ENCODE measurements around the gene POLD1. TPM values are rescaled to one million over a fixed set of nuclear protein-coding genes. Genes with fewer than 3 reads are reported as not detected.
"Not testable (repeated sequence)": the region's sequence is repeated elsewhere in the genome, so short reads cannot be mapped to it uniquely, and the experiment has no call there.

POLD1 gene
- 10 to 100 TPM; 12.8 to 39.5 TPM for total RNA-seq

DNA sequence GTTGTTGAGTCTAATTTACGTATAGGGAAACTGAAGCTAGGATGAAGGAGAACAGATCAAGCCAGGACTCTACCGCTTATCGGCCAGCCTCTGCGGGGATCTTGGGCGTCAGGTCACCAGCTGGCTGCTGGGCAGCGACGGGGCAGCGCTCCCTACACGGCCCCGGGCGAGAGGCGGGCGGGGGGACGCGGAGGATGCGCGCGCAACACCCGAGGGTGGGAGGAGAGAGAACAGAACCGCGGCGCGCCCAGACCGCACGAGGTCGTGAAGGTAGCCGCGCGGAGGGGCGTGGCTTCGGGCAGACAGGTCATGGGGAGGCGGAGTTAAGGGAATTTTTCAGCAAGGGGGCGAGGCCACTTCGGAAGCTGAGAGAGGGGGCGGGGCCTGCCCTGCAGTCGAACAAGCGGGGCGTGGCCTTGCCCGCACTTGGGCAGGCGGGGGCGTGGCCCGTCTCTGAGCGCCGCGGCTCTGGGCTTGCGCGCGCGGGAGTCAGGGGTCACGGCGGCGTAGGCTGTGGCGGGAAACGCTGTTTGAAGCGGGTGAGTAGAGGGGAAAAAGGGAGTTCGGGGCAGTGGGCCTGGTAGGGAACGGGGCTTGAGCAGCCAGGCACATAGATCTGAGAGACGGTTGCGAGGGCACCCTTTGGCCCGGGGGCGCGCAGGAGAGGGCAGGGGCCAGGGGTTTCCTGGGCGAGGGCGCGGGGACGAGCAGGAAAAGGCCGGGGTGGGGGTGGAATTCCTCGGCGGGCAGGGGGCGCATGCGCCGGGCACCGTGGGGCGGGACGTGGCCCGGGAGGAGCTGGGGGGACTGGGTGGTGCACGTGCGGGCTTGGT, at the start of gene POLD1:
Gene POLD1, plus strand, starts transcription at position 496 of the 833 bp plus-strand sequence. CDS start 14,505 bp downstream, outside the sequence.
- TF ChIP-seq, protein P1, sequence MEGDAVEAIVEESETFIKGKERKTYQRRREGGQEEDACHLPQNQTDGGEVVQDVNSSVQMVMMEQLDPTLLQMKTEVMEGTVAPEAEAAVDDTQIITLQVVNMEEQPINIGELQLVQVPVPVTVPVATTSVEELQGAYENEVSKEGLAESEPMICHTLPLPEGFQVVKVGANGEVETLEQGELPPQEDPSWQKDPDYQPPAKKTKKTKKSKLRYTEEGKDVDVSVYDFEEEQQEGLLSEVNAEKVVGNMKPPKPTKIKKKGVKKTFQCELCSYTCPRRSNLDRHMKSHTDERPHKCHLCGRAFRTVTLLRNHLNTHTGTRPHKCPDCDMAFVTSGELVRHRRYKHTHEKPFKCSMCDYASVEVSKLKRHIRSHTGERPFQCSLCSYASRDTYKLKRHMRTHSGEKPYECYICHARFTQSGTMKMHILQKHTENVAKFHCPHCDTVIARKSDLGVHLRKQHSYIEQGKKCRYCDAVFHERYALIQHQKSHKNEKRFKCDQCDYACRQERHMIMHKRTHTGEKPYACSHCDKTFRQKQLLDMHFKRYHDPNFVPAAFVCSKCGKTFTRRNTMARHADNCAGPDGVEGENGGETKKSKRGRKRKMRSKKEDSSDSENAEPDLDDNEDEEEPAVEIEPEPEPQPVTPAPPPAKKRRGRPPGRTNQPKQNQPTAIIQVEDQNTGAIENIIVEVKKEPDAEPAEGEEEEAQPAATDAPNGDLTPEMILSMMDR (IDR thresholded peaks at IDR 0.05): no peak
- peaks cover 6 to 18% of the 10 kb centered on the region in 2 donors for H3K4me1 ChIP-seq (ENCODE audit: control insufficient read depth in 1 of 2, low read depth in 2 of 2)
- peak; percentile 95 for ATAC-seq (ENCODE audit: insufficient number of reproducible peaks, low FRiP score, low read depth)
- H3K9me3 ChIP-seq: no peaks in the 10 kb centered on the region
- H3K4me3 ChIP-seq: peak within 1 kb of the TSS; percentile 76
- no peaks in the 10 kb centered on the region for H3K27me3 ChIP-seq (replicated peaks; ENCODE audit: insufficient read depth)
- H3K36me3 ChIP-seq: peaks cover 32% of the 10 kb centered on the region
- peak; percentile 90 for DNase-seq (ENCODE audit: low spot score)
- H3K27ac ChIP-seq: peak within 1 kb of the TSS; percentile 59 to 65

DNA sequence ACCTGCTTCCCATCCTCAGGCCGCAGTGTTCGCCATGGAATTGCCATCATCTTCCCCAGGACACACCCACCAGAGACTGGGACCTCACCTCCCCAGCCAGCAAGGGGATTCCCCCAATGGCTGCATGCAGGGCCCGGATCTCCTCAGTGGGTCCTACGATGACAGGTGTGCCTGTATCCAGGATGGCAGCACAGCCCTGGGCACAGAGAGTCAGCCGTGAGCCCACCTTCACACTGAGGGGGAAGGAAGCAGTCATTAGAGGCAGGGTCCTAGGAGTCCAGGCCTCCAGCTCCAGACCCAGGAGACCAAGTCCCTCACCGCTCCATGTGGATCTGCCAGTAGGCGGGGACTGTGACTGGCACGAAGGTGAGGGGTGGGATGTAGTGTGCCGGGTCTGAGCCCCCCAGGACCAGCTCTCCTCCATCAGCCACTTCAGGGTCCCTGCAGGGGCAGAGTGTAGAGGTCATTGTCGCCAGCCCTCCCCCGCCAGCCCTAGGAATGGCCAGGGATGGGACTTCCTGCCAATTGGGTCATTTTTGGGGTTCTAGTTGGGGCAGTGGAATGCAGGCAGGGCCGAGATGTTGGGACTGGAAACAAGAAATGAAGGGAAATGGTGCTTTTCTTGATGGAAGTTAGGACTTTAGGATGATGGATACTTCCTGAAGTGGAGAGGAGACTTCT, 49.3 kb upstream of the POLD1 start:
- TF ChIP-seq, protein P1 (IDR thresholded peaks at IDR 0.05): no peak
- H3K27ac ChIP-seq: no peak overlapping the region
- DNase-seq (ENCODE audit: low spot score) (no peak), ATAC-seq (ENCODE audit: insufficient number of reproducible peaks, low FRiP score, low read depth) (no peak)
- no peaks in the 10 kb centered on the region for H3K36me3 ChIP-seq
- H3K9me3 ChIP-seq: no peaks in the 10 kb centered on the region
- H3K27me3 ChIP-seq (replicated peaks; ENCODE audit: insufficient read depth): peaks cover 9% of the 10 kb centered on the region
- H3K4me3 ChIP-seq: no peak overlapping the region
- peaks cover 3 to 22% of the 10 kb centered on the region in 2 donors for H3K4me1 ChIP-seq (ENCODE audit: control insufficient read depth in 1 of 2, low read depth in 2 of 2)

DNA sequence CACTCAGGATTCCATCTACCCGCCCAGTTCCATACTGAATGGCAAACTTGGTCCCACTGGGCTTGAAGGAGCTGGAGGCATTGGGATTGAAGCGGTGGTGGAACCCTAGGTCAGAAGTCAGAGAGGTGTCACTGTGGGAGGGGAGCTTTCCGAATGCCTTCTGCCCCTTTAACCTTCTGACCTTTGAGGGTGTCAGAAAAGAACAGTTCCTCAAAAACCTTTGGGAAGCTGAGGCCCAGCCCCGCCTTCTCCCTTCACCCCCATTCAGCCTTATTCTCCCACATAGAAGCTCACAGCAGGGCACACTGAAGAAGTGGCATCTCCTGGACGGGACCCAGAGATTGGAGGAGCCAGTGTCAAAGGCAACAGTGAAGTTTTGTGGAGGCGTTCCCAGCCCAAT, 47.1 kb upstream of the POLD1 start:
- not testable (repeated sequence) for H3K4me3 ChIP-seq; H3K9me3 ChIP-seq; H3K36me3 ChIP-seq; DNase-seq (ENCODE audit: low spot score); H3K27ac ChIP-seq; ATAC-seq (ENCODE audit: insufficient number of reproducible peaks, low FRiP score, low read depth); H3K27me3 ChIP-seq (replicated peaks; ENCODE audit: insufficient read depth)
- peaks cover 3 to 16% of the 10 kb centered on the region in 2 donors for H3K4me1 ChIP-seq (ENCODE audit: control insufficient read depth in 1 of 2, low read depth in 2 of 2)

DNA sequence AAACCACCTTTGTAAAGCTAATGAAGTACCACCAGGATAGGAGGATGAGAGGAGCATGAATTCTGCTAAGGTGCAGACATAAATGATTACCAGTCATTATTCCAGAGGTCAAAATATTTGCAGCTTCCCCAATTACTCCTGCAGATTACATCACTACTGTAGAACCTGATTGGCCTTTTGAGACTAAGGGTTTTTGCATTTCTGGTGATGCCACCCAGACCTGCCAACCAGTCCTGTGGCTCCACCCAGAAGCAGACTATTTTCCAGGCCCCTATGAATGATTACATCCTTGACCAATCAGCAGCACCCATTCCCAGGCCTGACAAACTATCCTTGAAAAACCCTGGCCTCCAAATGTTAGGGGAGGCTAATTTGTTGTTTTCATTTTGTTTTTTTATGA, 43.8 kb upstream of the POLD1 start:
- H3K27ac ChIP-seq: no peak overlapping the region
- TF ChIP-seq, protein P1 (IDR thresholded peaks at IDR 0.05): no peak
- no peaks in the 10 kb centered on the region for H3K36me3 ChIP-seq
- no peak for ATAC-seq (ENCODE audit: insufficient number of reproducible peaks, low FRiP score, low read depth)
- no peaks in the 10 kb centered on the region for H3K9me3 ChIP-seq
- H3K4me1 ChIP-seq (ENCODE audit: control insufficient read depth in 1 of 2, low read depth in 2 of 2): no peaks in the 10 kb centered on the region
- no peaks in the 10 kb centered on the region for H3K27me3 ChIP-seq (replicated peaks; ENCODE audit: insufficient read depth)
- no peak overlapping the region for H3K4me3 ChIP-seq
- no peak for DNase-seq (ENCODE audit: low spot score)

DNA sequence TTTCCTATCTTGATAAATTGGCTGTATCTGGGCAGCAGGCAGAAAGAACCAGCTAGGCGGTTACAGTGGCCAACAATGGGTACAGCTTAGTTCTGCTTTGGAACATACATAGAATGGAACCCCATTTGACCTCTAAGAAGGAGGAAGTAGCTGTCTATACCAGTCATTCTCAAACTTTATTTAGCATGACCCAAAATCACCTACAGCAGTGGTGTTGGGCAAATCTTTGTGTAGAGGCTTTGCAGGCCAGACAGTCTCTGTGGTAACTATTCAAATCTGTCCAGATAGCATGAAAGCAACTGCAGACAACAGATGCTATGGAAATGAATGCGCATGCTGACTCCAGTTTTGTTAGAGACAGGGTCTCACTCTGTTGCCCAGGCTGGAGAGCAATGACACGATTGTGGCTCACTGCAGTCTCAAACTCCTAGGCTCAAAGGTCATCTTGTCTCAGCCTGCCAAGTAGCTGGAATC, 43.0 kb upstream of the POLD1 start:
- no peaks in the 10 kb centered on the region for H3K9me3 ChIP-seq
- no peaks in the 10 kb centered on the region for H3K4me1 ChIP-seq (ENCODE audit: control insufficient read depth in 1 of 2, low read depth in 2 of 2)
- H3K27me3 ChIP-seq (replicated peaks; ENCODE audit: insufficient read depth): no peaks in the 10 kb centered on the region
- ATAC-seq (ENCODE audit: insufficient number of reproducible peaks, low FRiP score, low read depth) (no peak), DNase-seq (ENCODE audit: low spot score) (no peak)
- H3K36me3 ChIP-seq: no peaks in the 10 kb centered on the region
- no peak overlapping the region for H3K4me3 ChIP-seq
- TF ChIP-seq, protein P1 (IDR thresholded peaks at IDR 0.05): no peak
- no peak overlapping the region for H3K27ac ChIP-seq

All from thoracic aorta (tissue), 2 donors.